Activated CD4-positive, alpha-beta T cell treated with anti-CD3 and anti-CD28 coated beads for 4 hours (primary cell): ENCODE results near the gene JAZF1.

Source experiments
- DNase-seq, 2 donors: peaks; one replicate each; pipeline ENCODE4 v3.0.0-alpha.2; 2020

JAZF1 gene

DNA sequence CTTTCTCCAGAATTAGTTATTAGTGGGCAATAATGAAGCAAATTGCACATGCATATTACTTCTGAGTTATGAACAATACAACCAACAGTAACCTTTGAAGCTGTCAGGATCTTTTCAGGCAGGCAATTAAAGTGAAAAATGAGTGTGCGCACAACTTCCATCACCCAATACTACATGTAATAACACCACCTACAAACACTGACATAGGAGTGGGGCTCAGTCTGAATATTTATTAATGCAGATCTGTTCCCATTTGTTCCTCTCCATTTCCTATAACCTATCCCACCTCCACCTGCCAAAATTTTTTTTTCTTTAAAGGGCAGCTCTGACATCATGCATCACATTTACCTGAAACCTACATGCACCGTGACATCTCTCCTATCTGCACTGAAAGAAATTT, 177.2 kb downstream of the JAZF1 start:
- DNase-seq, result no peak

DNA sequence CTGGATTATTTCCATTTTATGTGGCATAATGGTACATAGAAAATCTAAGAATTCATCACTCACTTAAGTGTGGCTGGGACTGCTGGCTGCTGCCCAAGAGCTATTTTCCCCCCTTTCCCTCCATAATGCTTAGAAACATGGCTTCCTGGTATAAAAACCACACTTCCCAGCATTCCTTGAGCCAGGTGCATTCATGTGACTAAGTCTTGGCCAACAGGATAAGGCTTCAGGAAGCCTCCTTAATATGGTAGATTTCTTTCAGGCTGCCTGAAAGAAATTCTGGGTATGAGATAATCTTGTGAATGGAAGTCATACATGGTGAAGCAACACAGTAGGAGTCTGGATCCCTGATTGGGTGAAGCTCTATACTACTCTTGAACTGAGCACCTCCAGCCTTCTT, 178.0 kb downstream of the JAZF1 start:
- DNase-seq, result no peak

DNA sequence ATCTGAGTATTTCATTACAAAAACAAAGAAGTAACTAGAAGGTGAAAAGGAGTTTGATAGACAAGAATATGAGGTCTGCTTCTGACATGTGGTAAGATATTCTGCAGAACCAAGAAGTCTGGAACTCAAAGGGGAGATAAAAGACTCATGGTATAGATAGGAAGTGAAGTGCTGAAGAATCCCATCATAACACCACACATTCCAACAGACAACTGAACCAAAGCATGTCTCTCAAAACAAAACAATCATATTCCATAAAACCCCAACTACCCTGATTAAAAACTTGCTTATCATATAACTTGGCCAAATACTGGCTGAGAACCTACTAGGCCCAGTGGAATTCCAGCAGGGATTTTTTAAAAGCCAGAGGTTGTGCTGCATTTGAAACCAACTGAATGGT, 178.7 kb downstream of the JAZF1 start:
- no peak for DNase-seq

DNA sequence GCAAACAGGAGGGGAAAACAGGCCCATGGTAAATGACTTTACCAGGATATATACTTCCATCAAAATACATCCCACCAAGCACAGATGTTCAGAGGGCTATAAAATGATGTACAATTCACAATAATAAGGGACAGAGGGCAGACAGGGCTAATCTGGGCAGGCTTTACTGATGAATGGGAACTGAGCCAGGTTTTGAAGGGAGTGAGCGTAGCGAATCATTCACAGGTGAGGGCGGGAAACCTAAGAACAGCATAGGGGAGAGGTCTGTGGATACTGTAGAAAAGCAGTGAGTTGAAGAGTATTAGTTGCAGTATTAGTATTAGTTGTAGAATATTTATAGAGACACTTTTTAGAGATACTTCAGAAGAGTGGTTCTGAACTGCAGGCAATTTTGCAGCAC, 180.8 kb downstream of the JAZF1 start:
- DNase-seq, result no peak

DNA sequence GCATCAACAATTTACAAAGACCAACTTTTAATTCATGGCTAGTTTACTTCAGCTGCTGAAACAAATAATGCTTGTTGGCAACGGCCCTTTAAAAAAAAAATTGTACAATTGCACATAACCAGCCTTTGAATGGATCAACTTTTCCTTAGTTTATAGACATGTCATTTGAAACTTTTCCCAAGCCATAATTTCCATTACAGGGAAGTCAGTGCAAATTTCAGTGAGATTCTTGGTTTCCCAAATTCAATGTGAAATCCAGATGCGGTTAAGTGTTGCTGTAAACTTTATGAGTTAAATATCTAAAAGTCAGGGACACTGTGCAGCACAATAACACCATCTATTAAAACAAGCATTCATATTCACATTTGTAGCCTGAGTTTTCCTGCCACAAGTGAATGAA, 182.2 kb downstream of the JAZF1 start:
- DNase-seq, result no peak

DNA sequence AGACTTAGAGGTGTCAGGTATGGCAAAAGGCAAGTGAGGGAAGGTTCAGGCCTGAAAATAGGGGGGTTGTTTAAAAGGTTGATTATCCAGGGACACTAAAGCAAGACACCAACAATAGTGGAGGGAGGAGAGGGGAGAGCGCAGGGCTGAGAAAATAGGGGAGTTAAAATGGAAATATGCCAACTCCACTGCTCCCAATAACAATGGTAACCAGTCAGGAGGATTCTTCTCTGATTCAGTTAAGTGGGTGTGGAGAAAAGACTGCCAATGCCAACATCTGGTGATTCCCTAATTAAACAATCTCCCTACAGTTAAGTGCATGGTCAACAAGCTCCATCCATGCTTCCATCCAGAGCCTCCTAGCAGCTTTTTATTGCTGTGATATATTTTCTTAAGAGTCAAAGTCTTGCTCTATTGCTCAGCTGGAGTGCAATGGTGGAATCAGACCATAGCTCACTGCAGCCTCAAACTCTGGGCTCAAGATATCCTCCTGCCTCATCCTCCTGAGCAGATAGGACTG, 183.3 kb downstream of the JAZF1 start:
- DNase-seq, result no peak

DNA sequence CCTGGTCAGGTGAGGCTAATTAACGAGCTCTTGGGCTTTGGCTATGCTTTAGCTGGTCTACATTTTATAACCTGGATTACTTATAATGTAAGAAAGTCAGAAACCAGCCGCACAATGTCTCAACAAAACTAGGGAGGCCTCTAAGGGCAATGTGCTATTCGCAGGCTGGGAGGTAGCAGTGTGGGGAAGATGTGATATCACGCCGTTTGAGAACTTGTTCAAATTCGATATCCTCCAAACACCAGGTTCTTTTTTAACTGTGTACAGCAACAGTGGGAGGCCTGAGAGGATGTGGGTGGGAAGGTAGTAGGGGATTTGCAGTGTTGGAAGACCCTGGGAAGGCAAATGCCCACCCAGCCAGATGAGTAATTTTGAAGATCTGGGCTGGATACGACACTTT, 184.5 kb downstream of the JAZF1 start:
- no peak for DNase-seq

DNA sequence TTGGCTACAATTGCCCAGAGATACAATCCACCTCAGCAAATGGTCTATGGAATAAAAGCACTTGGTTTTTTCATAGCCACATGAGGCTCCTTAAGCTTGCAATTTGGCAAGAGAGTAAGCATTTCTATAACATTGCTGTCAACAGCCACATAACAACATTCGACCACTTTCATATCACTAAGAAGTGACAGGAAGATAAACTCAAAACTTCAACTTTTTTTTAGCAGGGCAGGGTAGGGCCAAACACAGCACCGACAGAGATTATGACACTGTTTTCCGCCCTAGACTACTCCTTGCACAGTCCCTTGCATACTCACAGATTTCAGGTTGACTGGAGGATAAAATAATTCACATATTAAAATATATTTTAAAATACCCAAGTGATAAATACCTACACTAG, 185.4 kb downstream of the JAZF1 start:
- no peak for DNase-seq

DNA sequence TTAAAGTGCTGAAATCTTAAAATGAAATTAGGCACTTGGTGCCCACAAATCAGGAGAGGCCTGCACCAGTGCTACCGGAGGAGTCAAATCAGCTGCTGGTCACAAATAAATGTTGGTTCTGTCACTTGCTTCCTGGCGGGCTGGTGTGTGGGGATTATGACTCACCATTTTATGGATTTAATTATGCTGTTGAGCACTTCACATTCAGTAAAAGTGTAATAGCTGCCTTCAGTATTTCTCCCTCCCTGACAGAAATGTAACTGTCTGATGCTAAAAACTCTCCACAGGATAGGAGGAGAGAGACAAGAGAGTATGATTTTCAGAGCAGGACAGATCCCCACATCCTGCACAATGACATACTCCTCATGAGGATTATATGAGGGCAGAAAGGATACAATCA, 186.0 kb downstream of the JAZF1 start:
- no peak for DNase-seq

DNA sequence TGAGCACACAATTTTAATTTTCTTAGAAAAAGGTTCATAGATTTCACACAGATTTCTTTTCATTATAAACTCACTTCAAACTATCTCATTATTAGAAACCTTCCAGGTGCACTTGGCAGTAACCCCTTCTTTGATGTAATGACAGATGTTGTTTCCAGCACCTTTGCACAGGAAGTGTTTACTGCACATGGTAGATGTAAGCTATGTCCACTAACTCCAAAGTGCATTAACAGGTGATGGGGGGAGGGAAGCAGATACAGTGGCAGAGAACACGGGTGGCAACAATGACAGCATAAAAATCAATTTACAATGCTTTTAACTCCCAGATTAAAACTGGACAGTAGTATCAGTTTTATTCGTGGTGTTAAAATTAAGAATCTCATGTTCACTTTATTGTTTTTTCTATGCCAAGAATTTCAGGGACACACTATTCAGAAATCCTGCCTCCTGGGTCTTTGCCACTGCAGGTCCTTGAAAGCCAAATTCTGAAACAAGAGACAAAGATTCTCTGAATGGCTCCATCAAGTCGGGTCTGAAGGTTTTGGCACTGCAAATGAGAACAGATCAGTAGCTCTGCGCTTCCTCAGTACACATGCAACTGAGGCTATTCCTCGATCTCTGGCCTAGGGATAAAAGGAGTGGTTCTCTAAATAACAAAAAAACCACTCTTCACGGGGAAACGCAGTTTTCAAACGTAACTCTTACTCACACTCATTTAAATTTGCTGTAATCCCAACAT, 187.7 kb downstream of the JAZF1 start:
- DNase-seq, result no peak

DNA sequence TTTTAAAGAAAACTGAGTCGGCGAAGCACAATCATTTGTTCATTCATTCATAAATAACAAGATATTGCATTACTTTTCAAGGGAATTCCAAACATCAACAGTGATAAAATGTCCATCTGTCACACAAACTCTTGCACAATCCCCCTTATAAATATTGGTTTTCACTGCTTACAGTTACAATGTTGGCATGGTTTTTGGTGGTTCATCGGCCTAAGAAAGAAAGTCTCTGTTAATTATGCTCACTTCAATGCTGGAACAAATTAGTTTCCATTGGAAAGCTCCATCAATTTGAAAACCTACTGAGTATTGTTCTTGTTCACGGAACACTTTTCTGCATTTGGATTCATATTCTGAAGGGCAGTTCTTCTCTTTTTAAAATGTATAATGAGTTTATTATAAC, 188.5 kb downstream of the JAZF1 start:
- no peak for DNase-seq

DNA sequence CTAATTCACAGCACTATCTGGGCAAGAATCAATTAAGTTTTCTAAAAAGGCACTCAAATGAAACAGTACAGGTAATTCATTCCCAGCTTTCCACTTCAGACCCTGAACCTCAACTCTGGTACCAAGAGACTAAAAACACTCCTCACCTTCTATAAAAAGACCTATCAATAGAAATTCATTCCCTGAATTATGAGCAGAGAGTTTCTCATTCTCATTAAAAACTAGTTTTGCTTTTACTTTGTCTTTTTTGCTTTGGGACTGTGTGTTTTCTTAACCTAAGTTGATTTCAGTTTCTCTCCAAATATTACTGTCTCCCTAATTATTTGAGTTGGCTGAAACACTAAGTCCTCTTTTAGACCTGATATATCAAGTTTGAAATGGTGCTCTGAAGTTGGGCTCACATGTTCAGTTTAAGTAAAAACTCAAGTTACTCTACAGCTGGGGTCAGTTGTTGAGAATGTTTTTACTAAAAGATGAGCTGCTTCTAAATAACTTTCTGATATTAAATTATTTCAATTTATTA, 189.5 kb downstream of the JAZF1 start:
- no peak for DNase-seq

DNA sequence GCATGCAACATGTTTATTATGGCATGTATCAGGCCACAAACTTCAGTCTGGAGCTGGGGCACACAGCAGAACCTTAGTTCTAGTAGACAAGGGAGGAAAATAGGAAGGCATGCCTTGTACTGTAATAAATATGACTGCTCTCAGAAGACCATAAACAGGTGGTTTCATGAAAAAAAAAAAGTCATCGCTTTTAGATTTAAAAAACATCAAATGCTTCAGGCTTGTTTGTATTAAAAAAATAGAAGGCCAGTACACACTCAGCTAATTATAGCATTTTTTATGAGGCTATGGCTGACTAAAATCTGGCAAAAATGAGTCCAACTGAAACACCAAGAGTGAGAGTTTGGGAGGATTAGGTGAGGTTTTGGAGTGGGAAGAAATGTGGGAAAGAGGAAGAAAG, 204.1 kb downstream of the JAZF1 start:
- no peak for DNase-seq

DNA sequence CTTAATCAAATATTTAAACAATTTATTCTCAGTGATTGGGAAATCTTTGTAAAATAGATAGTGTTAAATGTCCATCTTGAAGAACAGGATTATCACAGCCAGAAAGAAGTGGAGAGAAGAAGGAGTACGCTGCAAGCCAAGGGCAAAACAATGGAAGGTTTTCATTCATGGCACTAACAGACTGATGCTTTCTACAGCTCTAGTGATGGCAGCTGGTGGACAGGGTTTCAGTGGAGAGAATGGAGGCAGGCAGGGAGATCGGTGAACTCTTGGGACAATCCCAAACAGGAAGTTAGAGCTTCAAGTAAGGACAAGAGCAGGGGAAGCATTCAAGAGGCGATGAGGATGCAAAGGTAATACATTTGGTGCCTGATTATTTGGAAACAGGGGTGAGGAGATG, 207.0 kb downstream of the JAZF1 start:
- no peak for DNase-seq

DNA sequence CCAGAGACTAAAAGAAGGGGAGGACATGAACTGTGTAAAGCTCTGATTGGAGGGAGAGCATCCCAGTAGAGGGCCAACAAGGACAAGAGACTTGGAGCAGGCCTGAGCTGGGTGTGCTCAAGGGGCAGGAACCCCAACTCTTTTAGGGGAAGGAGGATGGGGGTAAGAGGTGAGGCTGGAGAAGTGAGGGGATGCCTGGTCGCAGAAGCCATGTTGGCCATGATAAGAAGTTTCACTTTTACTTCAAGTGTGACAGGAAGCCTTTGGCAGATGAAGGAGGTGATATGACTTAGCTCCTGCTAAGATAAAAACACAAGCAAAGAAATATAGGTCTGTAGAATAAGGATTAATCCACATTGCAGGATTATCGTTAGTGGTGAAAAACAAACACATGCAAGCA, 208.3 kb downstream of the JAZF1 start:
- no peak for DNase-seq

DNA sequence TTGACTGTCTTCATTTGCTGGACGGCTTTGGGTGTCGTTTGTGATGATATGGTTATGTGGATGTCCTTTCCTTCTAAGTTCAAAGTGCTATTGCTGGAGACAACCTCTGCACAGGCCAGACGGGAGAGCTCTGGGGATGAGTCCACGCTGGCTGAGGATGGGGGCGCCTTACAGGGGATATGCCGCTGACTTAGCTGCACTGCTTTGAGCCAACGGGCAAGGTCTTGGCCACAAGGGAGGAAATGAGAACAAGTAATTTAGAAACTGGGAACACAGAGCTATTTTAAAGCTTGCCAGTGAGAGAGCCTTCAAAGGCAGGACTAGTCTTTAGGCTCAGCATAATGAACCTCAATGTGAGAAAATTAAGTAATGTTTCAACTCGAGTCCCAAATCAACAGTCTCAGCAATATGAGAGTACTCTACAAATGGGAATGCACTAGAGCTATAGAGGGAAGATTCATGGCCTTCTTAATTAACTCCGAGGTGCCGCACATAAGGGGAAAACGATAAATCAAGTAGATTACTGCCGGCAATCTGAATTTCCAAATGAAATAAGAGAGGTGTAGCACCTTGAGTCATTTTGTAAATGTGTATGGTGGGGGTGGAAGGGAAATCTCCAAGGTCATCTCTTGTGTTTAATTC, 209.3 kb downstream of the JAZF1 start:
- DNase-seq, result no peak

DNA sequence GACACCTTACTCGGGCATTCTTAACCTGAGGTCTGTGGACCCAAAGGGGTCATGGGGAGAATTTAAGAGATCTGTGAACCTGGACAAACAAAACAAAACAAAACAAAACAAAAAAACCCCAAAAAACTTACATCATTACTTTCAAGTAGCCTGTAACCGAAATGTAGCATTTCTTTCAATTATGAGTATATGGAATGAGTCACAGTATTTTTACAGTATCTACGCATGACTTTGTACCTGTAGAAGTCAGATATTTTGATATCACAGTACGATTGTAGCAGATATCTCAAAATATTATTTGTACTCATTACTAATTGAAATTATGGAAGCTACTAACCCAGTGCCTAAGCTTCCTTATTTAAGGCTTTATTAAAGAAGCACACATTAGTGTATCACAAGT, 210.2 kb downstream of the JAZF1 start:
- no peak for DNase-seq

DNA sequence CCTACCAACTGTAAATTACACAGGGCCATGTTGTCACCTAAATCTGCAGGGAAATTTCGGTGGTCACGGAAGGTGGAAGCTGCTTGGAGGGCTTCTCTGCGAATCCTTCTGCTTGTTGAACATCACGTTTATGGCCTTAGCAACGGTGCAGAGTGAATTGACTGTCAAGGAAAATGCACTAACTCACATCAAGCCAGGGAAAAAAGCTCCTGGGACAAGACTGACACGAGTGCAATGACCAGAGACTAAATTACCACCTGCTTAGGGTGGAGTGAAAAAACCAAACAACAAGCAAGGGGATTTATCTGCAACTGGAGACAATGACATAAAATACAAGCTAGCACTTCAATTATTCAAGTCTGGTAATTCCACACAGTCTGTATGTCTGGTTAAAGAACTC, 211.2 kb downstream of the JAZF1 start:
- DNase-seq, result no peak

DNA sequence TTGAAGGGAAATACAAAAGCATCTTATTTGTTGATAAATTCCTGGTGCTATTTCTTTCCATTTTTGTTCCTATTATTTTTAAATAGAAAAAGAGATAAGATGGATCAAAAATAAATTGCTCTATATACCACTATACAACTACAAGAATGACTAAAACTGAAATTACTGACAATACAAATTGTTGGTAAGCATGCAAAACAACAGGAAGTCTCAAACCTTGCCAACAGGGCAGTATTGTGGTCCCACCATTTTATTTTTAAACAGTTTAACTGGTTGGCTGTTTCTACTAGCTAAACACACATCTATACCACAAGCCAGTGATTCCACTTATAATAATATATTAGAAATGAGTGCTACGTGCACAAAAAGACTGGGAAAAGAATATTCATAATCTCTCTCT, 213.0 kb downstream of the JAZF1 start:
- no peak for DNase-seq

DNA sequence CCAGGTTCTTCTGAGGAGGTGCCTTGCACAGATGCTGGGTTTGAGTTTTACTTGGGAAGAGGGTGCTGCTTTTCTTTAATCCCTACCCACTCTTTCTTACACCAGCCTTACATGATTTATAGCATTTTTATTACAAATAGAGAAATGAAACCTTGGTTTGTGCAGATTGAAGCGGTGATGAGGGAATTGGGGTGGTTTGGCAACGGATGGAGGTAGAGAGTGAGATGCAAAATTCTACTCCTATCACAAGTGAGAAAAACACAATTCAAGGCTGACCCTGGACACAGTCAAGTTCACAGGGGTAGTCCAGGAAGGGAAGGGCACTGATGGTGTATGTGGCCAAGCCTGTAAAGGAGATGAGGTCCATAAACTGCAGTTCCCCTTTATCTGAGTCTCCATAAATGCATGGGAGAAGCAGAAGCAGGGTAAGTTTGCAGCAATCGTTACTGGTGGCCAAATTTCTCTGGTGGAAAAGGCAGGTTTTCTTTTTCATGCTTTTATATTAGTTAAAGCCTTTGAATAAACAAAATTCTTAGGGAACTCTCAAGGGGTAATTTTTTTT, 214.3 kb downstream of the JAZF1 start:
- DNase-seq, result no peak

DNA sequence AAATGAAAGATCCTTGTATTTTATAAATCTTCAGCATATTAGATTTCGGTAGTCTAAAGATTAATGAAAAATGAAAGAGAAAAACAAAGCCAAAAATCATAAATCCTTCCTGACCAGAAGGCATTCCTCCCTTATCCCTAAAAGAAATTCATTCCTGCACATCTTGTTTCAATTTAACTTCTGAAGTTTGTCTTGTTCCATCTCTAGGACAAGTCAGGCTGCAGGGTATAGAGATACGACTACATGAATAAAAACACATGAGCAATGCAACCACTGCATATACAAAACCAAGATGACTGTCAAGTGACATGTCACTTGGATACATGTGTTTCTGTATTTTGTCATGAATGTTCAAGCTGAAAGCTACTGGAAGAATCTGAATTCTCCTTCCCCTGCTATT, 214.9 kb downstream of the JAZF1 start:
- DNase-seq, result no peak

DNA sequence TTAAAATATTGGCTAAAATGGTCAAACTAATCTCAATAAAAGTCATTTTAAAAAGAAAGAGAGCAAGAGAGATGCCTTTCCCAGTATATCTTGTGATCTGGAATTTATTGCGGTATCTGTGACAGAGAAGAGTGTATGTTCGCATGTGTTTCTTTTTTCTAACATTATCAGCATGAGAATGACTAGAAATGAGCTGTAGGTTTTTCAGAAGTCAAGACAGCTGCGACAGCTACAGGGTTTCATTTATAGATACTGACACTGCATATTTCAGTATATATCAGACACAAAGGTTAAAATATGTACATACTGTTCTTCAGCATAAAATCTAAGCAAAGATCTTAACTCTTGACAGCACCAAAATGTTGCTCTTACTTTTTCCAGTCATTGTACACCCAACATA, 215.8 kb downstream of the JAZF1 start:
- DNase-seq, result no peak

DNA sequence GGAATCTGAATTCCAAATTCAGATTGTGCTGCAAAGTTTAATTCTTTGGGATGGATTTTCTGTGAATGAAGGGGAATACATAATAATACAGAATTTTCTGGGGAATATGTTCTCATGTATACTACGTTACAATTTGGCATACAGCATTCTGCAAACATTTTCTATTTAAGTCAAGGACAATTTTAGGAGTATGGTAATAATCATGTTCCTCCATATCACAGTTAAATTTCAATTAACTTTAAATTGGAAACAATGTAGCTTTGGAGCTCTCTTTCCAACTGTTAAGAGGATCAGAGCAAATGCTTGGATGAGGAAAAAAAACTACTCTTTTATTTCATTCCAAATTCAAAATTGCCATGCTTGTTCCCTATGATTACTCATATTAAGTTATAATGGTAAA, 217.5 kb downstream of the JAZF1 start:
- DNase-seq, result no peak

DNA sequence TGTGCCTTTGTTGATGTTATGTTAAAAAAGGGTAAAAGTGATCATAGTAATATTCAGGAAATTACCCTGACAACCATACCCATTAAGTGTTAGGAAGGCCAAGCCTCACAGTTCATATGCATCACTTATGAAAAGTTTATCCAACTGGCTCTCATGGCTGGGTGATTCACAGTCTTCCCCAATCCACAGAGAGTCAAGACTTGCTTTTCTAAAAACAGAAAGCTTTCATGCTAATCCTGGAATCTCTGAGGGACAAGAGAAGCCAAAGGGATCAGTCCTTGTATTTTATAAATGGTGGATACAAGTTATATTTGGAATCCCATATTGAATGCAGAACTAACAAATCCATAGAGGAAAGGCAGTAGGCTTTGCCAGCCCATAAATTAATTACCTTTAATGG, 218.3 kb downstream of the JAZF1 start:
- DNase-seq, result no peak
